Spleen (tissue), 11 donors: ENCODE data around the gene UHRF1. TPM values are rescaled to one million over a fixed set of nuclear protein-coding genes. Genes with fewer than 3 reads are reported as not detected.
"Not testable (repeated sequence)": the region's sequence is repeated elsewhere in the genome, so short reads cannot be mapped to it uniquely, and the experiment has no call there.

ENCODE experiments used
- DNase-seq: peaks from one replicate; pipeline ENCODE4 v3.0.0-alpha.2; 2020
- H3K27ac ChIP-seq, 8 donors: fragments of 200-600 bp; sonication (generic) in 7 of 8; 1 replicate in 4 of 8; 2 replicates in 4 of 8; pipeline versions ENCODE4 v1.5.0 to v1.8.0; 2016 to 2021; ENCODE audit warnings: inconsistent platforms in 4 of 8, mild to moderate bottlenecking in 4 of 8, moderate library complexity in 1 of 8
- H3K27me3 ChIP-seq, 7 donors: fragments of 200-600 bp; sonication (generic) in 6 of 7; replicated peaks in 1 of 7; 1 replicate in 4 of 7; 2 replicates in 3 of 7; pipeline versions ENCODE4 v1.5.0 to v1.8.0; 2016 to 2021; ENCODE audit warnings: inconsistent platforms in 3 of 7, mild to moderate bottlenecking in 1 of 7
- H3K36me3 ChIP-seq, 6 donors: fragments of 200-600 bp; sonication (generic) in 5 of 6; 1 replicate in 4 of 6; 2 replicates in 2 of 6; pipeline versions ENCODE4 v1.5.0 to v1.8.0; 2016 to 2021; ENCODE audit warnings: inconsistent platforms in 2 of 6
- H3K4me1 ChIP-seq, 6 donors: fragments of 200-600 bp; sonication (generic) in 5 of 6; 1 replicate in 3 of 6; 2 replicates in 3 of 6; pipeline versions ENCODE4 v1.5.0 to v1.8.0; 2016 to 2021; ENCODE audit warnings: inconsistent platforms in 3 of 6
- H3K4me3 ChIP-seq, 8 donors: fragments of 200-600 bp; sonication (generic) in 7 of 8; 1 replicate in 4 of 8; 2 replicates in 4 of 8; pipeline versions ENCODE4 v1.5.0 to v1.8.0; 2016 to 2021; ENCODE audit warnings: inconsistent platforms in 4 of 8, mild to moderate bottlenecking in 4 of 8, moderate library complexity in 2 of 8
- H3K9me3 ChIP-seq, 8 donors: fragments of 200-600 bp; sonication (generic) in 7 of 8; 1 replicate in 4 of 8; 2 replicates in 4 of 8; pipeline versions ENCODE4 v1.5.0 to v1.8.0; 2016 to 2021; ENCODE audit warnings: inconsistent platforms in 4 of 8
- CTCF ChIP-seq, 11 experiments: fragments of 200-600 bp in 7 of 11; fragments of 450-650 bp in 4 of 11; sonication (generic) in 4 of 11; IDR thresholded peaks in 8 of 11; conservative IDR thresholded peaks in 3 of 11; 1 replicate in 7 of 11; 2 replicates in 4 of 11; pipeline versions ENCODE4 v1.4.0 to v1.8.0; 2016 to 2021; ENCODE audit warnings: antibody characterized with exemption in 11 of 11, inconsistent platforms in 4 of 11, mild to moderate bottlenecking in 1 of 11
- POLR2A ChIP-seq, 3 donors: fragments of 450-650 bp; IDR thresholded peaks; one replicate each; pipeline ENCODE4 v1.5.1; 2017; ENCODE audit warnings: antibody characterized with exemption in 3 of 3, mild to moderate bottlenecking in 1 of 3
- POLR2AphosphoS5 ChIP-seq, 3 donors: sonication (generic); formaldehyde crosslinking; IDR thresholded peaks; one replicate each; pipeline ENCODE4 v1.5.1; 2017; ENCODE audit warnings: antibody characterized with exemption in 3 of 3
- WGBS, 5 donors: extraction: QIAGEN DNeasy Blood & Tissue Kit in 3 of 5; methylation state at CpG; one replicate each; pipeline versions ENCODE4 v1.1.5 to v1.1.7; 2013 to 2018; 5-methylcytosine and 5-hydroxymethylcytosine counted together
- intact Hi-C: fragments of 100-400 bp; cut with DNase I; formaldehyde crosslinking; loops from one replicate; pipeline ENCODE4 v1.15.0; 2023; ENCODE audit warnings: low total_unique reads
- polyA plus RNA-seq, 3 donors: library from polyadenylated mRNA; stranded (reverse); fragments of 200-250 nt; gene quantifications; one replicate each; pipeline ENCODE4 v1.2.1, GENCODE V29; 2013
- total RNA-seq, 7 donors: library from RNA; depleted of rRNA in 3 of 7; stranded (reverse); fragments of >200 nt in 3 of 7; fragmentation: NEBNext Ultra II Directional in 4 of 7; extraction: Animal tissue kit (Norgen Biotek cat#: 25700) in 4 of 7; gene quantifications; one replicate each; pipeline versions ENCODE4 v1.1.0 to v1.2.1, GENCODE V29; 2016 to 2021
- donor health status: healthy with polysubstance abuse.
- donor health status: DM: no; HTN: no; CAD: no; lungs with moderate emphysema.
- donor health status: DM: no; HTN: no; CAD: no.
- donor health status: Bipolar disorder and iron deficiency.
- donor health status: healthy.
- donor health status: DM: no; HTN: no; CAD: no.
- donor health status: DM: yes; HTN: yes; CAD: no.

UHRF1 gene
- total and polyA plus RNA-seq, 10 donors = 1.5 to 10.8 (median 4.6) TPM

- Histone ChIP-seq H3K4me3 (peak overlapping the region in 1 of 8 donors; percentile 40), H3K27ac (peak overlapping the region in 7 of 8 donors; percentile 71 to 94 (median 83)), H3K36me3 (peaks cover 0 to 15% (median 4%) of the 10 kb centered on the region in 6 donors), H3K4me1 (peaks cover 42 to 100% (median 91%) of the 10 kb centered on the region in 6 donors), H3K9me3 (no peaks in the 10 kb centered on the region), H3K27me3 (no peaks in the 10 kb centered on the region)
- peak; percentile 16 to 58 (median 45) for TF ChIP-seq POLR2AphosphoS5 (IDR thresholded peaks at IDR 0.05)
- no peak for TF ChIP-seq POLR2A (IDR thresholded peaks at IDR 0.05)
- intact Hi-C loops = no loop called here
- no peak for DNase-seq
- 60 to 75% (median 62%) methylated on average over 14 of the region's 14 CpGs for WGBS, 5 donors
Measured at GRCh38 chr19:4974880-4975469, 65.7 kb downstream of the UHRF1 start.

GRCh38 chr19:4975601-4976000 lies 66.3 kb downstream of the UHRF1 start:
- Histone ChIP-seq H3K27ac (peak overlapping the region in 7 of 8 donors; percentile 71 to 94 (median 83)), H3K4me3 (peak overlapping the region in 1 of 8 donors; percentile 40), H3K36me3 (peaks cover 0 to 15% (median 4%) of the 10 kb centered on the region in 6 donors), H3K4me1 (peaks cover 38 to 100% (median 89%) of the 10 kb centered on the region in 6 donors)
- WGBS, 5 donors = 81 to 94% (median 89%) methylated on average over 13 of the region's 13 CpGs
- H3K27me3 ChIP-seq, H3K9me3 ChIP-seq, DNase-seq, intact Hi-C loops: not testable (repeated sequence)

GRCh38 chr19:4976401-4977298 lies 67.3 kb downstream of the UHRF1 start:
- intact Hi-C loops = no loop called here
- peaks cover 0 to 15% (median 4%) of the 10 kb centered on the region in 6 donors for H3K36me3 ChIP-seq
- WGBS, 5 donors = 43 to 58% (median 53%) methylated on average over 28 to 33 of the region's 33 CpGs
- peak overlapping the region in 7 of 8 donors; percentile 71 to 94 (median 83) for H3K27ac ChIP-seq
- no peaks in the 10 kb centered on the region for H3K9me3 ChIP-seq
- H3K4me3 ChIP-seq = peak overlapping the region in 1 of 8 donors; percentile 40
- peaks cover 33 to 100% (median 89%) of the 10 kb centered on the region in 6 donors for H3K4me1 ChIP-seq
- peak; percentile 90 for DNase-seq
- no peaks in the 10 kb centered on the region for H3K27me3 ChIP-seq
- TF ChIP-seq POLR2A (IDR thresholded peaks at IDR 0.05) (no peak), CTCF (IDR thresholded peaks at IDR 0.05 in 8 of 11, conservative IDR thresholded peaks at IDR 0.05 in 3 of 11) (peak in 7 of 11 experiments; percentile 4 to 65 (median 43)), POLR2AphosphoS5 (IDR thresholded peaks at IDR 0.05) (peak; percentile 55 to 90 (median 79))

GRCh38 chr19:4977299-4978174 lies 68.2 kb downstream of the UHRF1 start:
- TF ChIP-seq CTCF (IDR thresholded peaks at IDR 0.05 in 8 of 11, conservative IDR thresholded peaks at IDR 0.05 in 3 of 11) = no peak
- no peak for TF ChIP-seq POLR2A (IDR thresholded peaks at IDR 0.05)
- TF ChIP-seq POLR2AphosphoS5 (IDR thresholded peaks at IDR 0.05) = peak in 1 of 3 donors; percentile 41
- intact Hi-C loops = no loop called here
- no peak for DNase-seq
- H3K27me3 ChIP-seq = no peaks in the 10 kb centered on the region
- H3K36me3 ChIP-seq = peaks cover 0 to 15% (median 4%) of the 10 kb centered on the region in 6 donors
- 64 to 85% (median 76%) methylated on average over 18 to 36 of the region's 36 CpGs for WGBS, 5 donors
- peak overlapping the region in 1 of 8 donors; percentile 34 for H3K4me3 ChIP-seq
- H3K27ac ChIP-seq = peak overlapping the region in 6 of 8 donors; percentile 71 to 94 (median 85)
- peaks cover 33 to 99% (median 82%) of the 10 kb centered on the region in 6 donors for H3K4me1 ChIP-seq
- H3K9me3 ChIP-seq = no peaks in the 10 kb centered on the region
